ENCODE measurements around the gene SMPD3.

The SMPD3 gene

DNA sequence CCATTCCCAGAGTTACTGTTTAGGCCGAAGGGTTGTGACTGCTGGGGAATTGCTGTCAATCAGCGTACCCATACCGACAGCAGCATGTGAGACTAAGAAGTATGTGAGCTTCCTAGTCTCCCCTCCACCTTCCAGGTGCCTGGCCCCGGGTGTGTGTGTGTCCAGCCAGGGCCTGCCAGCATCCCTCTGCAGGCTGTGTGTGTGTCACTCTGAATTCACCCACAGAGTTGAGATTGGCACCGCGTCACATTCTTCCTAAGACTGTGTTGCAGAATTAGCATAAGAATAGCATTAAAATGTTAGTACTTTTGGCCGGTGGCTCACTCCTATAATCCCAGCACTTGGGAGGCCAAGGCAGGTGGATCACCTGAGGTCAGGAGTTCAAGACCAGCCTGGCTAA lies 105.7 kb downstream of the SMPD3 start:
- TF ChIP-seq, protein P1, sequence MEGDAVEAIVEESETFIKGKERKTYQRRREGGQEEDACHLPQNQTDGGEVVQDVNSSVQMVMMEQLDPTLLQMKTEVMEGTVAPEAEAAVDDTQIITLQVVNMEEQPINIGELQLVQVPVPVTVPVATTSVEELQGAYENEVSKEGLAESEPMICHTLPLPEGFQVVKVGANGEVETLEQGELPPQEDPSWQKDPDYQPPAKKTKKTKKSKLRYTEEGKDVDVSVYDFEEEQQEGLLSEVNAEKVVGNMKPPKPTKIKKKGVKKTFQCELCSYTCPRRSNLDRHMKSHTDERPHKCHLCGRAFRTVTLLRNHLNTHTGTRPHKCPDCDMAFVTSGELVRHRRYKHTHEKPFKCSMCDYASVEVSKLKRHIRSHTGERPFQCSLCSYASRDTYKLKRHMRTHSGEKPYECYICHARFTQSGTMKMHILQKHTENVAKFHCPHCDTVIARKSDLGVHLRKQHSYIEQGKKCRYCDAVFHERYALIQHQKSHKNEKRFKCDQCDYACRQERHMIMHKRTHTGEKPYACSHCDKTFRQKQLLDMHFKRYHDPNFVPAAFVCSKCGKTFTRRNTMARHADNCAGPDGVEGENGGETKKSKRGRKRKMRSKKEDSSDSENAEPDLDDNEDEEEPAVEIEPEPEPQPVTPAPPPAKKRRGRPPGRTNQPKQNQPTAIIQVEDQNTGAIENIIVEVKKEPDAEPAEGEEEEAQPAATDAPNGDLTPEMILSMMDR (IDR thresholded peaks at IDR 0.05; ENCODE audit: extremely low read depth, insufficient read depth, missing control alignments): no peak
- in situ Hi-C loops (cut with MboI; ENCODE audit: low pct_unique_long_range_greater_than_20kb, low sequenced_read_pairs, unreplicated experiment): no loop called here
- no peak for DNase-seq (ENCODE audit: low spot score)

DNA sequence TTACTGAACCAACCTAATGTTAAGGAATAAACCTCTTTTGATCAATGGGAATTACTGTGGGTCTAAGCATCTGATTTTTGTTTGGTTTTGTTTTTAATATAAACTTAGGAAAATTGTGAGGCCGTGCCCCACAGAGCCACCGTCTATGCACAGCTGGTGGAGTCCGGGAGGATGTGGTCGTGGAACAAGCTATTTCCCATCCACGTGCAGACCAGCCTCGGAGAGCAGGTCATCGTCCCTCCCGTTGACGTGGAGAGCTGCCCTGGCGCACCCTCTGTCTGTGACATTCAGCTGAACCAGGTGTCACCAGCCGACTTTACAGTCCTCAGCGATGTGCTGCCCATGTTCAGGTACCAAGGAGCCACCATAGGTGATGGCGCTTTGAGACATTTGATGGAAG lies 109.1 kb downstream of the SMPD3 start:
- TF ChIP-seq, protein P1 (IDR thresholded peaks at IDR 0.05; ENCODE audit: extremely low read depth, insufficient read depth, missing control alignments): no peak
- DNase-seq (ENCODE audit: low spot score): no peak
- in situ Hi-C loops (cut with MboI; ENCODE audit: low pct_unique_long_range_greater_than_20kb, low sequenced_read_pairs, unreplicated experiment): no loop called here

DNA sequence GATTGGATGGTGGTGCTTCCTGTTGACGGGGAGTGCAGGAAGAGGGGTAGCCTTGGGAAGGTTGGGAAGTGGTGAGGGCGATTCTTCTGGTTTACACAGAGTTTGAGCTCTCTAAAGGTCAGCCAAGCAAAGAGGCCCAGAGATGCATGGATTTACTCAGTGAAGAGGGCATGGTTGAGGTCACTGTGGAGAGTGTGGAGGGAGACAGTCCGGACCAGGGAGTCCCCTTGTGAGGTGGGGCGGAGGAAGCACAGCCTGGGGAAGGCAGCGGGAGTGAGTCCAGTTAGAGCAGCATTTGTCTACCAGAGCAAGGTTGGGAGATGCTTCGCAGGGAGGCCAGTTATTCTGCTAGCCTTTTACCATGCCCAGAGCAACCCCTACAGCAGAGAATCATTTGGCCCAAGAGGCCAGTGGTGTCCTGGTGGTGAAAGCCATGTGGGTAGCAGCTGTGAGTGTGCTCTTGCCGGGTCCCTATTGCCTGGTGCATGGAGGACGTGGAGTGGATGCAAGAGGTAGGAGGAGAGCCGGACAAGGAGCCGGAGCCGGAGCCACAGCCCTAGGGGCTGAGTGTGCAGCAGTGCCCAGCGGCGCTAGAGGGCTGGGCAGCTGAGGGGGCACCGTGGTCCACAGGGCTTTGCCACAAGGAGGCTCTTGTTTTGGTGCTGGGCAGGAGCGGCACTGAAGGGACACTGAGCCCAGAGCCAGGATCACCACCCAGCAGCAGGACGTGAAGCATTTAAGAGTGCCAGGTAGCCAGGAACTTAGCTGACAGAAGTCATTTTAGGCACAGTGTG lies 109.8 kb downstream of the SMPD3 start:
- in situ Hi-C loops (cut with MboI; ENCODE audit: low pct_unique_long_range_greater_than_20kb, low sequenced_read_pairs, unreplicated experiment): no loop called here
- TF ChIP-seq, protein P1 (IDR thresholded peaks at IDR 0.05; ENCODE audit: extremely low read depth, insufficient read depth, missing control alignments): no peak

DNA sequence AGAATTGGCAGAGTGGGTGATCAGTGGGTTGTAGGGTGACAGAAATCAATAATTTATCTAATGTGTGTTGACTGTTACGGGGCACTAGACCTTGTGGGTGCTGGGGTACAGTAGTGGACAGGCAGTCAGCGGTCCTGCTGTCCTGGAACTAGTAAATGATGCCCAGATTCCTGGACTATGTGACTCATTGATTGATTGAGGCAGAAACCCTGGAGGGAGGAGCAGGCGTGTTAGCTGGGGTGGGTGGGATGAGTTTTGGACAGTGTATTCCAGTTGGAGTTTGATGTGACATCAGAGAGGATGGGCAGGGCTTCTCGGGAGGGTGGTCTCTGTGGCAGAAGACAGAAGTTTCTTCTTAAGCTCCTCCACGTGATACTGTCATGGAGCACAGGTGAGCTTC lies 113.1 kb downstream of the SMPD3 start:
- in situ Hi-C loops (cut with MboI; ENCODE audit: low pct_unique_long_range_greater_than_20kb, low sequenced_read_pairs, unreplicated experiment): no loop called here
- DNase-seq (ENCODE audit: low spot score): no peak
- TF ChIP-seq, protein P1 (IDR thresholded peaks at IDR 0.05; ENCODE audit: extremely low read depth, insufficient read depth, missing control alignments): no peak

More for the DNA sequence above, 109.8 kb downstream of the SMPD3 start:
- DNase-seq (ENCODE audit: low spot score): no peak

DNA sequence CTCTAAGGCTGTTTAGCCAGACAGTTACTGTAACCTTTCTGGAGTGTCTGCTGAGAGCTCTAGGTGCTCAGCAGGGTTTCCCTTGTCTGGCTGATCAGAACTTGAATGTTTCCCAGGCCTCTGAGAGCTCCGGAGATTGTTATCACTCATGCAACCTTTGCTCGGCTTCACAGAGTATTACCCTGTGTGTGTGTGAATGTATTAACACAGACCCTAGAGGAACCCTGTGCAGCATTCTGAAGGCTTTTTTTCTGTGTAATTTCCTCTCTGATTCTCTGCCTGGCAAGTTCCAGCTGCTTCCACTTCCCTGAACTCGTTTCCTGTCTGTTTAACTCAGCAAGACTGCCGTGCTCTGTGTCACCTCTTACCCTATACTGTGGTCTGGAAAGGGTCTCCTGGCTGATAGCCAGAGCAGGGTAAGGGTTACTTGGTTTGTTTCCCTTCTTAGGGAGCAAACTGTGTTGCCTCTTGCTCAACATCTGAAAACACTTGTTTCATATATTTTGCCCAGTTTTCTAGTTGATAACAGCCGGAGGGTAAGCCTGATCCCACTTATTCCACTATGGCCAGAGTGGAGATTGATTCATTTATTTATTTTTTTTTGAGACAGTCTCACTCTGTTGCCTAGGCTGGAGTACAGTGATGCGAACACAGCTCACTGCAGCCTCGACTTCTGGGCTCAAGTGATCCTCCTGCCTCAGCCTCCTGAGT lies 115.7 kb downstream of the SMPD3 start:
- in situ Hi-C loops (cut with MboI; ENCODE audit: low pct_unique_long_range_greater_than_20kb, low sequenced_read_pairs, unreplicated experiment): no loop called here

DNA sequence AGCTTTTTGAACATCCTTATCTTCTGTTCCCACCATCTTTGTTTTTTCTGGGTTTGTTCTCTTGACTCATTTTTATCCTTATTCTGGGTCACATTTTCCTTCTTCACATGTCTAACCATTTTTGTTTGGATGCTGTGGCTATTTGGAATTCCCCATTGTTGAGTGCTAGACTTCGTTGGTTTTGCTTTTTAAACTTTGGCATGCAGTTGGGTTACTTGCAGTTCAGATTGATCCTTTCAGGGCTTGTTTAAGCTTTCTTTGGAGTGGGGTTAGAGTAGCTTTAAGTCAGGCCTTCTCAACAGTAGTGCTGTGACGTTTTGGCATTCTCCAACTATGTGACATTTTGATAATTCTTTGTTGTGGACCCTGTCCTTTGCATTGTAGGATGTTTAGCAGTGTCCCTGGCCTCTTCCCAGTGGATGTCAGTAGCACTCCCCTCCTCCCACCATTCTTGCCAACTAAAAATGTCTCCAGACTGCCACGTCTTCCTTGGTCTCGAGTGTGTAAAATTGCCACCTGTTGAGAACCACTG lies 116.4 kb downstream of the SMPD3 start:
- DNase-seq (ENCODE audit: low spot score): no peak
- TF ChIP-seq, protein P1 (IDR thresholded peaks at IDR 0.05; ENCODE audit: extremely low read depth, insufficient read depth, missing control alignments): no peak
- in situ Hi-C loops (cut with MboI; ENCODE audit: low pct_unique_long_range_greater_than_20kb, low sequenced_read_pairs, unreplicated experiment): no loop called here

More for the DNA sequence above, 115.7 kb downstream of the SMPD3 start:
- no peak for DNase-seq (ENCODE audit: low spot score)
- TF ChIP-seq, protein P1 (IDR thresholded peaks at IDR 0.05; ENCODE audit: extremely low read depth, insufficient read depth, missing control alignments): no peak

All from GM13977 (cell line).